ENCODE measurements around the gene RGS12.

Gene RGS12

DNA sequence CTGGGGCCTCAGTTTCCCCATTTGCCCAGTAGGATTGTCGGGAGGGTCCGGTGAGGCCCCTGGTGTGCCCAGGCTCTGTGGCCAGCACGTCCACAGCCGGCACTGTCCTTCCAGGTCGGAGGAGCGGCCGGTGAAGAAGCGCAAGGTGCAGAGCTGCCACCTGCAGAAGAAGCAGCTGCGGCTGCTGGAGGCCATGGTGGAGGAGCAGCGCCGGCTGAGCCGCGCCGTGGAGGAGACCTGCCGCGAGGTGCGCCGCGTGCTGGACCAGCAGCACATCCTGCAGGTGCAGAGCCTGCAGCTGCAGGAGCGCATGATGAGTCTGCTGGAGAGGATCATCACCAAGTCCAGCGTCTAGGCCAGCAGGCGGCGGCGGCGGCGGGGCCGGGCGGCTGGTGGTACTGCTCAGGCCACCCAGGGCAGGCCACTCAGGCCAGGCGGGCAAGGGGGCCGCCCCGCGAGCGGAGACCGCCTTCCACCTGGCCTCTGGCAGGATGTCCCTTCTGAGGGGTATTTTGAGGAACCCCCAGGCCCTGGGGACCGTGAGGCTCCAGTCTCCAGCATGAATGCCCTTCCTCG lies 37.1 kb upstream of the RGS12 start:
- DNase-seq (ENCODE audit: low spot score) = no peak

DNA sequence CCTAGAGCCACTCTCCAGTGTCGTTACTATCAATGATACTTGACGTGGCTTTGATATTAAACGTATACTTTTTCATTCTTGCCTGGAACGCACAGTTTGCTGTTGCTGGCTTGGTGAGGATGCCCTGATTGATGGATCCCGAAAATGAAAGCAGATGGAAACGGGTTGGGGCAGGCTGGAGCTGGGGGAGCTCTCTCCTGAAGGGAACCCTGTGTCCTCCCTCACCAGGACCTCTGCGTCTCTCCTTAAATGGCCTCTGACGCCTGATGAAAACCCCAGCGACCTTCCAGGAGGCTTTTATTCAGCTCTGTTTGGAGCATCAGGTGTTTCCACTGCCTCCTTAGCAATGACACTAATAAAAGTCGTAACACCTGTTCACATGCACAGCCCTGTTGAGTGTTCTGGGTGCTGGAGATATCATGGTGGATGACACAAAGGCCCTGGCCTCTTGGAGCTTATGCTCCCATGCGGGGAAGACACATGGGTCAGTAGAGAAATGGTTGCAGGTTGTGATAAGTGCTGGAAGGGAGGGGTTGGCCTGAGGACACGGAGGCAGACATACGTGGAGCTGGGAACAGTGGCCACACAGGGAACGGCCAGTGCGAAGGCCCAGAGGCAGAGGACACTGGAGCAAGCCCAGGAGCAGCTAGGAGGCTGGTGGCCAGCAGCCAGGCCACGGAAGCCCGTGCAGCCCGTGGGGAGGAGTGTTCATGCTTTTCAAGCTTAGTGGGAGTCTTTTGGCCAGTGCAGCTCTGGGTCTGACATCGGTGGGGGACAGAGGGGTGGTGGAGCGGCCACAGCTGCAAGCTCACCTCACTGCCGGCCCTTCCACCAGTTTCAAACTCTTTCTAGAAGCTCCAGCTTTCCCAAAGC lies 36.4 kb upstream of the RGS12 start:
- DNase-seq (ENCODE audit: low spot score) = no peak

DNA sequence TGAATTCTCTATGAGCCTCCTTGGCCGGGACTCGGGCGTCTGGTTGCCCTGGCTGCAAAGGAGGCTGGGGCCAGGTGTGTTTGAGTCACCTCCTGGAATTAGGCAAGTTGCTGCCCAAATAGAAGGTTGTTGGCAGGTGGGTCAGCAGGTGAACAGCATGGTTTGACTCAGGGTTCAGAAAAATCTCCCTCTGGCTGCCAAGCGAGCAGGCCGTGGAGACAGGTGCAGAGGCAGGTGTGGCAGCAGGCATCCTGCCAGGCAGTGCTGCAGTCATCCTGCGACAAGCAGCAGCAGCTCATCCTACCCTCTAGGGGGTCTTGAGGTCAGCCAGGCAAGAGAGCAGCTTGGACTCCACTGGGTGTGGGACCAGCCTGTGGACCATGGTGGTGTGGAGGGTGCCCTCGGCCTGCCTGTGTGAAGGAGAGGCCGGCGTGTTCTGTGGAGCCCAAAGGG lies 35.7 kb upstream of the RGS12 start:
- no peak for DNase-seq (ENCODE audit: low spot score)

DNA sequence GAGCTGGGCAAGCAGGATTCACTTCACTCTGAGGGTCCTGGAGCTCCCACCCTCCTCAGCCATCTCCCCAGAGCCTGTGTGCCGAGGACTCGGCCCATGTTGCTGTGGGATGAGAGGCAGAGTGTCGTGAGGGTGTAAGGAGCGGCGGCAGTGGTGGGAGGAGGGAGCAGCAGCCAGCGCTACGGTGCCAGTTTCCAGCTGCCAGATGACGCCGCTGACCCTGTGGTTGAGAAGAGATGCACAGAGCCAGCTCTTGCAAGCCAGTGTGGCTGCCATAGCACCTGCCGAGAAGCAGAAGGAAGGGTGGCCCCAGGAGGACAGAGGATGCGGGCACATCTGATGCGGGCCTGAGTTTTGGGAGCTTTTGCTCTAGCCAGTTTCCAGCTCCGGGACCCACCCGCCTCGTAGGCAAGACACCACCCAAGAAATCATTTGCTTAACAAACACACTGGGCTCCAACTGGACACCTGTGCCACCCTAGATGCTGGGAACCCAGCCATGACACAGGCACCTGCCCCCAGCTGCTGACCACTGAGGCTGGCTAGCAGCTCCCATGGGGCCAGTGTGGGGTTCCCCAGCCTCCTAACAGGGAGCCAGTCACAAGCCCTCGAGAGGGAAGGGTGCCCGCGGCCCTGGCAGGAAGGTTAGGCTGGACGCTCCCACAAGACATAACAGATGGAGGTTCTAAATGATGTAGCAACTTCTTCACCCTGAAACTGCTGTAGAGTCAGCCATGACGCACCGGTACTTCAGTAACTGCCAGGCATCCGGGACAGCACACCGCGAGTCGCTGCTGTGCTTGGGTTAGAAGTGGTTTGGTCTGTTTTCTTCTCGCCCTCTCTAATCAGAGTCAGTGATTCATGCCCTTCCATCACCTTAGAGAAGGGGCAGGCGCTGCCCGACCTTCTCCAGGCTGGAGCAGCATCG lies 35.0 kb upstream of the RGS12 start:
- no peak for DNase-seq (ENCODE audit: low spot score)

DNA sequence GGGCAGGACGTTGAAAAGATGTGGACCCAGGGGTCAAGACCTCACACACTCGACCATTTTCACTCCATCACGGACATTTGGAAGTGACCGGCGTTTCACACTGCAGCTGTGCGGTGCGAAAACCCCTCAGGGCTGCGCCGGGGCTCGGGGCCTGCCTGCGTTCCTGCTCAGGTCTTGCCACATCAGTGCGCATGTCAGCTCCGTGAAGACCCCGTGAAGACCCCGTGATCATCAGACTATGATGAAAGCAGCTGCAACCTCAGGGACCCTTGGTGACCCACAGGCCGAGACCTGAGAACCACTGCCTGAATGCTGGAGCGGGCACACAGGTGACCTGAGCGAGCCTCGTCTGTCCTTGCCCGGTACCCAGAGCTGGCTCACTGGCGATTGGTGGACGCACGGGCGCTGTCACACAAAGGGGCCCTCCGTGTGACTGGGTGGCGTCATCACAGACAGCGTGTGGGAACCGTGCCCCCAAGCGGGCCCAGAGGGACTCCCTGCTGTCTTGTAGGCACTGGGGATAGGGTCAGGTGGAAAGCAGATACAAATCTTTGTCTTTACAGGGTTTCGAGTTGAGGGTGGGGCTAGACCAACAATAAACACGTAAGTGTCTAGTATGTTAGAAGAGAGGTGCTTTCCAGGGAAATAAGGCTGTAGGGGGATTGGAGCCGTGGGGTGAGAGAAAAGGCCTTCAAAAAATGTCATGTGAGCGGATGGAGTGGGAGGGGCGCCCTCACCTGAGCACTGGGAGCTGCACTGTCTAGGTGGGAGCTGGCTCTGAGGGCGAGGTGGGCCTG lies 31.2 kb upstream of the RGS12 start:
- no peak for DNase-seq (ENCODE audit: low spot score)

DNA sequence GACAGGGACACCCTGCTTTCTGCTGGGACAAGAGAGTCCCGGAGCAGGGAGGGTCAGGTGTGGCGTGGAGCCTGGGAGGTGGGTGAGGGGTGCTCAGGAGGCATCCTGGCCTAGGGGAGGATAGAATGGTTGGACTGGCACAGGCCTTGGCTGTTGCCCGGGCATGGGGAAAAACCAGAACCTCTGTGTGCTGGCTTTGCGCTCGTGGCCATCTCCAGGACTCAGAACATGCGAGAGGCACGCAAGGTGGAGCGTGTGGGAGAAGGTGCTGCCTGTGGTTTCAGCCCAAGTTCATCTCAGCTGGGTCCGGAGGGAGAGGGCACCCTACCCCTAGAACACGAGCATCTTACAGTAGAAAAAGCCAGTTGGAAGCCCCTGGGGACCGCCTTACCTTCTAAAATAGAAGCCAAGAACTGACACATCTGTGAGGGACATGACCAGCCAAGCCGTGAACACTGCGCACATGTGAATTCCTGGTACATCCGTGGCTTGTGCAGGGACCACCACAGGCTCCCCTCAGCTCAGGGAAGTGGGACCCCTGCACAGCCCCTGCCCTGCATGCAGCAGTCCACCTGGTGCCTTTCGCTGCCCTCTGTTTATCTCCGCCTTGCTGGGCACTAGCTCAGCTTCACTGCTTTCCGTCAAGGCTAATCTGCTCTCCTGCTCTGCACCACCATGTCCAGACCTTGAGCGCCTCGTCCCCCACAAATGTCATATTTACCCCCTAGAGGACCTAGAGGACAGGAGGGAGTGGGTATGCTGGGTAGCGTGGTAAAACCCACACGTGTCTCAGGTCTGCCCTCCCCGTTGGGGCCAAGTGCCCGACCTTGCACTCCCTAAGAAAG lies 30.4 kb upstream of the RGS12 start:
- DNase-seq (ENCODE audit: low spot score) = no peak

DNA sequence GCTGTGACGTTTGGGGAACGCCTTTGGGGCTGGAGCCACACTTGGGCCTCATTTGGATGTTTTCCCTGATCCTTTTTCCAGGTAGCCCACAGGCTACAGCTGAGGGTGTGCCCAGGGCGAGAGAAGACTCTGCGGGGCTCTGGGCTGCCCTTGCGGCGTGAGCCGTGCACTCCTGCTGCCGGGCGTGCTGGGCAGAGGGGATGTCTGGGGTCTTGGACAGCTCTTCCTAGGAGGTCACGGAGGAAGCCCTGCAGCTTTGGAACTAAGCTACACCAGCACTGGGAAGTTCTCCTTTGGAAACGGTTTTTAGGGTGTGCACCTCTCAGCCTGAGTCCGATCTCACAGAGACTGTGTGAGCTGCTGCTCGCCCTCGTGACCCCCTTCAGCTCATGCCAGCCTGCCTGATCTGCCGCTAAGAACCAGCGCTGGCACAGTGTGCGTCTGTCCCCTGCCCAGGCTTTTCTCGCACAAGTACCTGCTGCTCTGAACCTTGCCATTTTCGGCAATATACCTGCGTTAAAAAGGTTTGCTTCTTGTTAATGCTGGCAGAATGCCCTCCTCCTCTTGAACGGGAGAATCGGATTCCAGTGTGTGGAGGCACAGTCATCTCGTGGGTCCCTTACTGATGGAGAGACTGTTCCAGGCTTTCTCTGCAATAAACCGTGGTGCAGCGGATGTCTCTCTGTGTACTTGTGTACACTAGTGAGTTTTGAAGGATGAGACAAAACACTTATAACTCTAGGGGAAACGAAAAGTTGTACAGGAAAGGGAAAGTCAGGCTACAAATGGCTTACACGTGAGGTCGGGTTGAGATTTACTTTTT lies 29.6 kb upstream of the RGS12 start:
- DNase-seq (ENCODE audit: low spot score) = no peak

DNA sequence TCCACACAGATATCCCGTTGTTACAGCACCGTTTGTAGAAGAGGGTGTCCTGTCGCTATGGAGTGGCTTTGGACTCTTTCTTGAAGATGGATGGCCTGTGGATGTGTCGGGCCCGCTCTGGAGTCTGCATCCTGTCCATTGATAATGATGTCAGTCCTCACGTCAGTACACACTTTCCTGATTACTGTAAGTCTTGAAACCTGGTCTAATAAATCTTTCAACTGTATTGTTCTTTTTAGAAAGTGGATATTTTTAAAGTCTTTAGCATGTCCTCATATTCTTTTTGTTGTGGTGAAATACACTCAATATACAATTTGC lies 29.0 kb upstream of the RGS12 start:
- no peak for DNase-seq (ENCODE audit: low spot score)

DNA sequence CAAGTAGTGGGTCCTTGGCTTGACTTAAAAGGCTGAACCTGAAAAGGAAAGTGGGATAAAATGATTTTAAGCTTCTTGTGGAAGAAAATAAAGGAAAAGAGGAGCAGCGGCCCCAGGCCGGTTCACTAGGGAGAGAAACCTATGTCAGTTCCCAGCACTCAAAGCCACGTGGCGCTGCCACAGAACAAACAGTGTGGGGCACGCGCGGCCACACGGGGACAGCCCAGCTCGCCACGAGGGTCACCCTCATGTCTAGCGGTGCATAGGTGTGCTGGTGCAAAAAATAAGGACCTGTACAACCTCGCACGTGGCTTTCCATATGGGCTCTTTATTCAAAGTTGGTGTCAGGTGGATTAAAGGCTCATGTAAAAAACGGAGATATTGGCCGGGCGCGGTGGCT lies 26.7 kb upstream of the RGS12 start:
- no peak for DNase-seq (ENCODE audit: low spot score)

DNA sequence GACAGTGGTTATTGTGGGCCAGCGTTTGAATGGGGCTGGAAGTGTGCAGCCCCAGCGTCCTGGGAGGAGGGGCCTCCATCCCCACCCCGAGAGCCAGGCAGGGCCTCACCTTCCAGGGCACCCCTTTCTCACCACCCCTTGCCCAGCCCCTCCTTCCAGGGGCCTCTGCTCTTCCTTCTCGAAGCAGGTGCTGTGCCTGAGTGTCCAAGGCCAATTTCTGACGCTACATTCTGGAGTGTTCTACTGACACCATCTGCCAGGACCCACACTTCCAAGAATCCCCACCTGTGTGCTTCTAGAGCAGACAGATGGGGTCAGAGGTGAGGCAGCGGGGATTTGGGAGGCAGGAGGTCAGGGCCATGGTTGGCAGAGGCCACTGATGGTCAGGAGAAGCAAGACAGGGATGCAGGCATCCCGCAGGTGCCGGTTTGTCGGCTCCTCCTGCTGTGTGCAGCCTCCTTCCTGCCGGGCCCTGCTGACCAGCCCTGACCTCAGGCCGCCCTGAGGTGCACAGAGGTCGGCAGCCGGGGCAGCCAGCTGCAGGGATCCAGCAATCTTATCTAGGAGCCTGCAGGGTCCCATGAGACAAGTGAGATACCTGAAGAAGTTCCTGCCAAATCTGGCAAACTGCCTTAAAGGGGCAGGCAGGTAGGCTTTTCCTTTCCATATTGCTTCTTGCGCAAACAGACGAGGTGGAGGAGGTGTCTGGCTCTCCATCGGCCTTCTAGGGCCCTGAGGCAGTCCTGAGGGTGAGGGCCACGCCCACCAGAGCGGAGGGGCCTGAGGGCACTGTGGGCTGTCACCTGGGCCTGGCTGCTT lies 25.0 kb upstream of the RGS12 start:
- no peak for DNase-seq (ENCODE audit: low spot score)

DNA sequence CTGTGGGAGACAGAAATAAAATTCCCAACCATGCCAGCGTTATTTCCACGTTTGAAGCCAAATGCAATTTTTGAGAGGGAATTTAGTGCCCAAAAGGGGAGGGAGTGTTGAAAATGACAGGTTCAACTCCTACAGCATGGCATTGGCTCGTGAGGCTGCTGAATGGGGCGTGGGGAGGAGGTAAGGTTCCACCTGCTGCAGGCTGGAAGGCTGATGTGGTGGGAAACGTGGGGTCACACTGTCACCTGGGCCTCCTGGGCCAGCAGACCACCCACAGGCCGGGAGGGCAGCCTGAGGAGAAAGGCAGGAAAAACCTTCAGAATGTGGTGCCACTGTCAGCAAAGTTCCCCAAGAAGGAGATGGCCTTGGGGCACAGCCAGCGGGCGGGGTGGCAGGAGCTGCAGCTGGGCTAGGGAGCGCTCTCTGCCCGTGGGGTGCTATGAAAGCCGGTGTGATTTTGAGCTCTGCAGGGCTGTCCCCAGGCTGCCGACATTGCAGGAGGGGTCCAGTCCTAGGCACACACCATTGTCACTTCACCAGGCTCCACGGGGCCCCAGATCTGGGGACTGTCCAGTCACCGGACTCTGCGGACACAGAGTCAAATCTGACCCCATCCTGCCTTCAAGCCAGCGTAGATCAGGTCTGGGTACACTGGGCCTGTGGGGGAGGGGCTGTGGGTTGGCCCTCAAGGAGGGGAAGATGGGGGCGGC lies 24.3 kb upstream of the RGS12 start:
- DNase-seq (ENCODE audit: low spot score) = no peak

DNA sequence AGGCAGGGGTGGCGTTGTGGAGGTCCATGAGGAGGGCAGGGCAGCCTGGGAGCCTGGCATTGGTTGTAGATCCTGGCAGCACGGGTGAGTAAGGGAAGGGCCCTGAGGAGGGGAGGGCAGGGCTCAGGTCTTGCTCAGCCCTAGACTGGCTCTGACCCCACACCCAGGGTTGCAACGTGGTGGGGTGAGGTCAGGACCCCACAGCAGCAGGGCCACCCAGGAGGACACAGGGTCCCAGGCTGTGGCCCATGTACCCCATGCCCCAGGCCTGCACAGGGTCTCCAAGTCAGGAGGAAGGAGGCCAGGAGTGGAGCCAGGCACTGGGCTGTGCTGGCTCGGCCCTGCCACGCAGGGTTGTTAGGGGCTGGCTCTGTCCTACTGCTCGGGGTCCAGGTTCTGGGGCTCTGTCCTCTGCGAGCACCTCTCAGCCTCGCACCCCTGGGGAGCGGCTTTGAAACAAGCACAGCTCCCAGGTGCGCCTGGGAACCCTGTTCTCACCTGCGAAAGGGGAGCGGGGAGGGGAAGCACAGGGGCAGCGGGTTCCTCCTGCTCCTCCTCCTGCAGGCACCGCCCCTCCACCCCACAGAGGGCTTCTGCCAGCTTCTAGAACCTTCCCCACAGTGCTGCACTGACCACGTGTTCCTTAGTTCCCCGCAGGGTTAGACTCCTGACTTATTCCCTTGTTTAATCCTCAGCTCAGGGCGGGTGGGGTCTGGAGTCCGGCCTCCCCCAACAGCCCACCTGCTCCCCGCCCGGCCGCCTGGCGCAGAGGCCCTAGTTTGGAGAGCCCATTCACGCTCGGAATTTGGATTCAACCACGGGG lies 23.5 kb upstream of the RGS12 start:
- no peak for DNase-seq (ENCODE audit: low spot score)

DNA sequence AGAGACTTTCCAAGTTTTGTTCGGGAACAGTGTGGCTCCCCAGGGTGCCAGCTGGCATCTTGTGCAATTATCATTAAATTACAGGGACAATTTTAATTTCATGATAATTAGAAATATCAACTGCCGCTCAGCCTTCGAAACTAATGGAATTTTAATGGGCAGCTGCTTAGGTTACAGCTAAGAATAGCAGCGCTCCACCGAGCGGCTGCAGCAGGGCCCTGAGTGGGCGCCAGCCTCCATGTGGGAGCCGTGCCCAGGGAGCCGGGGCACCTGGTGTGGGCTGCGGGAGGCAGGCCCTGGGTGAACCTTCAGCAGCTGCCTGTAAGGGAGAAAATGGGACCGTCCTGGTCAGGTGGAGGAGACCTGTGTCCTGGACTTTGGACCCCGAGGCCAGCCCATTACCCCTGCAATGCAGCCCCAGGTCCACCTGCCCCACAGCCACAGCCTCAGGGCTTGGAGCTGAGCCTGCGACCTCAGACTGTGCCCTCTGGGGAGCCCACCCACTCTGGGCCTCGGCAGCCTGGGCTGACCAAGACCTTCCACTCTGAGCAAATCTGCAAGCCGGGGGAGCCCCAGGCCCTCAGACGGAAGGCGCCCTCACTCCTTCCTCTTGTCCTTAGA lies 22.7 kb upstream of the RGS12 start:
- no peak for DNase-seq (ENCODE audit: low spot score)

DNA sequence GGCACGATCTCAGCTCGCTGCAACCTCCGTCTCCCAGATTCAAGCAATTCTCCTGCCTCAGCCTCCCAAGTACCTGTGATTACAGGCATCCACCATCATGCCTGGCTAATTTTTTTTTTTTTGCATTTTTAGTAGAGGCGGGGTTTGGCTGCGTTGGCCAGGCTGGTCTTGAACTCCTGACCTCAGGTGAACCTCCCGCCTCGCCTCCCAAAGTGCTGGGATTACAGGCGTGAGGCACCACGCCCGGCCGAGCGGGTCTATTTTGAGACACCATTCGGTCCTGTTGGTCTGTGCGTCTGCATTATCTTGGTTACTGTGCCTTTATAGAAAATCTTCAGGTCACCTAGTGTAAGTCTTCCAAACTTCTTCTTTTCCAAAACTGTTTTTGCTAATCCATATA lies 21.7 kb upstream of the RGS12 start:
- DNase-seq (ENCODE audit: low spot score) = no peak

DNA sequence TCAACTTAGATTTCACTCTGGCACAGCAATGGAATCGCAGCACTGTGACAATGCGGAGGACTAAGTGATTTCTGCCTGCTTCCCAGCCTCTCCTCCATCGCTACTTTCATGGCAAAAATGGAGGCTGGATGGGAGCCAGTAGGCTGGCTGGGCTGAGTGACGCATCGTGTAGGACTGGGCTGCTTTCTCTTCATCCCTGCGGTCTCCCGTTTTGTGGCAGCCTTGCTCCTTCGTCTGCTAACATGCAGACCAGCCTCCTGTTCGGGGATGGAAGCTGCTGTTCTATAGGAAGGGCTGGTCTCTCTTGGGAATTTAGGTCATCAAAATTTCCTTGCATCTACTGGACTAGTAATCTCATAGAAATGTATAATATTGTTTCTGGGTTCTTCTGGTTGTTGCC lies 15.8 kb upstream of the RGS12 start:
- peak; percentile 87 for DNase-seq (ENCODE audit: low spot score)

DNA sequence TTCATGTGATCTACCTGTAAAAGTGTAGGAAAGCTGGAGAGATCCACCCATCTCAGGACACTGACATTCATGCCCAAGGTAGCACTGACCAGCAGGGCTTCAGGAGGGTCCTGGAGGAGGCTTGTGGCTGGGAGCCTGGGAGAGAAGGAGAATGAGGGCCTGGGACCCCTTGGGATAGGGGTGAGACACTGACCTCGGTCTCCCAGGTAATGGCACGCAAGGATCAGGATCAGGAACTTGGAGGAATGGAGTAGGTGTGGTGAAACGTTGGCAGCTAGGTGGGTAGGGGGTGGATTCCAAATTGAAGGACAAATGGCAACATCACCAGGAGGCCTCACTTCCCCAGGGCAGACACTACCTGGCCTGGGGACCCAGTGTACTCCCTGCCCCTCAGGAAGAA lies 12.4 kb upstream of the RGS12 start:
- no peak for DNase-seq (ENCODE audit: low spot score)

DNA sequence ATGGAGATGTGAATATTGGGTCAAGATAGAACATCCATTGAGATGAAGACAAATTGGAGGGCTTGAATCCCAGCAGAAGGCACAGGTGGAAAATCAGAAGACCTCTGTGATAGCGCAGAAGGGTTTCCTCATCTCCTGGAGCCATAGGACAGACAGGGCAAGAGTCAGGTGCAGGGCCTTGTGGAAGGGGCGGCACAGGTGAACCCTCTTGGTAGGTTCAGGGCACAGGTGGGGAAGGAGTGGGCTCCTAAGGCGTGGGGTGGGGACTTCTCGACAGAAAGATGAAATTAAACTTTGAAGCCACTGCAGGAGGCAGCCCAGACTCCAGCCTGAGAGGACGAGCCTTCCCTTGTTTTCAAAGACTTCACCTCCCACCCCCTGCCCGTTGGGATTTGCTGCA lies 9.3 kb upstream of the RGS12 start:
- DNase-seq (ENCODE audit: low spot score) = no peak
